Left cardiac atrium (tissue), 4 donors: ENCODE data around the gene ATP6V0E1. TPM values are rescaled to one million over a fixed set of nuclear protein-coding genes. Genes with fewer than 3 reads are reported as not detected.
"Not testable (repeated sequence)": the region's sequence is repeated elsewhere in the genome, so short reads cannot be mapped to it uniquely, and the experiment has no call there.

ENCODE experiments used
- ATAC-seq, 2 donors: fragments of 200-7000 bp; cut with Tn5 transposase; one replicate each; pipeline ENCODE4 v1.9.1; 2020; ENCODE audit warnings: mild to moderate bottlenecking in 2 of 2, moderate library complexity in 2 of 2
- DNase-seq: peaks from one replicate; pipeline ENCODE4 v3.0.0-alpha.2; 2020
- intact Hi-C, 2 donors: fragments of 100-400 bp; cut with DNase I; formaldehyde crosslinking; loops; one replicate each; pipeline versions ENCODE4 v1.14.1 to v1.15.1; 2022 to 2023
- total RNA-seq, 2 donors: library from RNA; stranded (reverse); fragmentation: NEBNext Ultra II Directional; extraction: Animal tissue kit (Norgen Biotek cat#: 25700); gene quantifications; one replicate each; pipeline ENCODE4 v1.2.1, GENCODE V29; 2021
- donor health status: DM: no; HTN: yes; CAD: no.
- donor health status: DM: no; HTN: yes; CAD: no; lungs with severe emphysema.
- donor health status: DM: yes; HTN: yes; CAD: no.
- donor health status: Dilated cardiomyopathy.

ATP6V0E1 gene
- total RNA-seq, 2 donors from 2014 or later = 204 to 208 TPM

DNA sequence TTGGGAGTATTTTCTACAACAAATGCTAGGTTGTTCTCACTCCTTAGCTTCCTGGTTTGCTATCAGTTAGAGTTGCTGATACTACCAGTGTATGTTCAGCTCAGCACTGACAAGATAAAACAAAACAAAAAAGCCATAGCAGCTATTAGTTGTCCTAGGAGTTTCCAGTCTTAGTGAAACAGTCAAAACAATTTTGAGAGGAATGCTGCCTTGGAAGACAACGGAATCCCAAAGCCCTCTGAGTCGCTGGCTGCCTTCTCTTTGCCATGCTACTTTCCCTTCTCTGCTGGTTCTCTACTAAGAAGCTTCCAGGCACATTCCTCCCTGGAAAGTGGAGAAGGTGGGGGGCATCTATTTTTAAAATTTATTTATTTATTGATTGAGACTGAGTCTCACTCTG is 67.2 kb downstream of the ATP6V0E1 start:
- DNase-seq (no peak), ATAC-seq (no peak)
- intact Hi-C loops = no loop called here

DNA sequence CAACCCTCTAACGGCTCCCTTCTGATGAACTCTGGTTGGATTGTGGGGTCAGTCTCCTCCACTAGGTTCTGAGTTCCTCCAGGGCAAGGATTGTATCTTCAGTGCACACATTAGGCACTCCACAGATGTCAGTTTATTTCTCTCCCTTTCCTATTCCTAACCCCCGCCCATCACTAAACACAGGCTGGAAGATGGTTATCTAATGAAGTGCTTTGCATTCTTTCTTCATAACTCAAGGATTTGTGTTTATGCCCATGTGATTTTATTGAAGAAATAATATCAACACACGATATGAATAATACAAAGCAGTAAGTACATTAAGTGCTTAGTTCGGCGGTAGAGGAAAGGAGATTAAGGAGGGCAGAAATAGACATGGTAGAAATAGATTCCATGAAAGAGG is 68.2 kb downstream of the ATP6V0E1 start:
- intact Hi-C loops = no loop called here
- DNase-seq (no peak), ATAC-seq (no peak)

DNA sequence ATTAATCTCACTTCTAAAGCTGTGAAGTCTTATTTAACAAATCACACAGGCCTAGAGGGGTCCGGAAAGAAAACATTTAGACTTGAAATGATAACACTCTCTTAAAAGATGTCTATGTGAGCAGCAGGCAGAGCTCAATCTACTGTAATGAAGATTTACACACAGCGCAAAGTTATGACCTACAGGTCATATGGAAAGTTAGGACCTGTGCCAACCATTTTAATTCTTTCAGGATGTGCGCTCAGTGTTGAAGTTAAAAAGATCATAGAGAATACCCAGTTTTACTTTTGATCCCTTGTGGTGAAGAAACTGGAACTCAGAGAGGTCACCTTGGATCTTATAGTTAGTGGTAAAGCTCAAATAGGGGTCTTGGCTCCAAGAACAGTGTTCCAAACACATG is 69.5 kb downstream of the ATP6V0E1 start:
- ATAC-seq (no peak), DNase-seq (no peak)
- intact Hi-C loops = no loop called here

DNA sequence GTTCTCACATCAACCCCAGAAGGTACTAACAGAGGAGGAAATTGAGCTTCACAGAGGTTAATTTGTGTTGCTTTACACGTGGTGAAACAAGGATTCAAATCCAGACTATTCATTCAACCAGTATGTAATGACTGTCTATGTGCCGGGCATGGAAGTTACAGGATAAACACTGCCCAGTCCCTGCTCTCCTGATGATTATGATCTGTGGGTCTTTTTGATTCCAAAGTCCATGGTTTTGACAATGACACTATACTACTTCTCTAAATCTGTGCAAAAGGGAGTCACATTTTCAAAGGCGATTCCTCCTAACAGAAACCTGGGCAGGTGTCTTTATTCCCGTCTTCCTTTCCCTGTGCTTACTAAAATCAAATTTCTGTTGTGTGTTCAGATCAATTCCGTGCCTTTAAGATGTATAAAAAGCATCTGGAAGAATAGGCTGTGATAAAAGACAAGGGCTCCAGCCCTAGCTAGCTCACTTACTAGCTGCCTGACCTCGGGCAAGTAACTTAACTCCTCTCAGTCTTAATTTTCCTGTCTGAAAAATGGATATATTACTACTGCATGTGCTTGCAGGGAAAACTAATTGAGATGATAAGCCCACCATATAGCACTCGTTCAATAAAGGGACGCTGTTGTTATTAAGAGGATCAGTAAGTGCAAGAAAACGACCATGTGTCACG is 71.6 kb downstream of the ATP6V0E1 start:
- DNase-seq = no peak
- ATAC-seq = no peak
- intact Hi-C loops = no loop called here

DNA sequence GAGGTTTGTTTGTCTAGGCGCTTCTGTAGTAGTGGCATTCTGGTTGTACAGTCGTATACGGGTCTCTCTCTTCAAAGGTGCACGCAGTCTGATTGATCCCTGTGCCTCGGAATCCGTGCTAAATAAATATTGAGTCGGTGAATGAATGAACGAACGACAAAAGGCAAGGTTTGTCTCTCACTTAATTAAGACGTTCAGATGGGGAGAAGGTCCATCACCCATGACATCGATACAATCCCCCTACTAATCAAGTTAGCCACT is 72.1 kb downstream of the ATP6V0E1 start:
- no peak for ATAC-seq
- intact Hi-C loops = no loop called here
- no peak for DNase-seq

DNA sequence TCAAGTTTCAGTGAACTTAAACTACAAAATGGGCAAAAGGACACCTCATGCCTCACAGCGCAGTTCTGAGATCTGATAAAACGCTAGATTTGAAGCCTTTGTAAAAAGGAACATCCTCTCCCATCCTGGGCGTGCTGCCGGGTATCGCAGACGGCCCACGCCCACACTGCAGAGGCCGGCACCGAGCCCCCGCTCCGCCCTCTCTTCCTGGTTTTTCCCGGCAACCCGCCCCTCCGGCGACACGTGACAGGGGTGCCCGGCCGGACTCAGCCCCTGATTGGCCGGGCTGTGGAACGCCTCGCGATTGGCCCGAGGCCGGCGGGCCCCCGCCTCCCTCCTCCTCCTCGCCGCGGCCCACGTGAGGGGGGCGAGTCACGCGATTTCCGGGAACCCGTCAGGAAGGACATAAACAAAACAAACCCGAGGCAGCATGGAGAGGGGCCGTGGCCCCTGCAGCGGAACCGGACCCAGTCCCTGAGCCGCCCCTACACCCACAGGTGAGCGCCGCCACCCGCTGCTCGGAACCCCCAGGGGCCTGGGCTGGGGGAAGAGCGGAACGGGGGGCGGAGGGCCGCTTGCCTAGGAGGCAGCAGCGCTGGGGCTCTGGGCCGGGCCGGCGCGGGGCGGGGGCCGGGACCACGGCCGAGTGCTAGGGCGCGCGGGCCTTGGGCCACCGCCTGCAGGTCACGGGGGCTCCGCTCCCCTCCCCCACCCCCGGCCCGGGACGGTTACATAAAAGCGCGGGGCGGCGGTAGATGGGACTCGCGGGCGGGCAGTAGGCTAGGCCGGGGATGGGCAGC is 72.6 kb downstream of the ATP6V0E1 start, which contains the start of gene CREBRF:
Gene CREBRF (plus strand): TSS at position 370 of the 800 bp plus-strand sequence. CDS start 24,424 bp downstream, outside the sequence.
- peak; percentile 92 to 94 for ATAC-seq
- DNase-seq = peak; percentile 98
- intact Hi-C loops = no loop called here

DNA sequence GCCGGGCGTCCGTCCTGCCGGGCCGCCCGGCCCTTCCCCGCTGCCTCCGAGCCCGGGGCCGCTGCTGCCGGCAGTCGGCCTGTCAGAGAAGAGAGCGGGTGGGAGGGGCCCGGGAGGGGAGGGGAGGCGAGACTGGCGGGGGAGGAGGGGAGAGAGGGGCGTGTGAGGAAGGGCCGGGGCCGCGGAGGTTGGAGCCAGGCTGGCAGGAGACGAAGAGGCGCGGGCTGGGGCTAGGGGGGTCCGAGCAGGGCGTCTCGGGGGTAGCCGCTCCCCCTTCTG is 73.2 kb downstream of the ATP6V0E1 start:
- peak; percentile 78 to 85 for ATAC-seq
- intact Hi-C loops = no loop called here

DNA sequence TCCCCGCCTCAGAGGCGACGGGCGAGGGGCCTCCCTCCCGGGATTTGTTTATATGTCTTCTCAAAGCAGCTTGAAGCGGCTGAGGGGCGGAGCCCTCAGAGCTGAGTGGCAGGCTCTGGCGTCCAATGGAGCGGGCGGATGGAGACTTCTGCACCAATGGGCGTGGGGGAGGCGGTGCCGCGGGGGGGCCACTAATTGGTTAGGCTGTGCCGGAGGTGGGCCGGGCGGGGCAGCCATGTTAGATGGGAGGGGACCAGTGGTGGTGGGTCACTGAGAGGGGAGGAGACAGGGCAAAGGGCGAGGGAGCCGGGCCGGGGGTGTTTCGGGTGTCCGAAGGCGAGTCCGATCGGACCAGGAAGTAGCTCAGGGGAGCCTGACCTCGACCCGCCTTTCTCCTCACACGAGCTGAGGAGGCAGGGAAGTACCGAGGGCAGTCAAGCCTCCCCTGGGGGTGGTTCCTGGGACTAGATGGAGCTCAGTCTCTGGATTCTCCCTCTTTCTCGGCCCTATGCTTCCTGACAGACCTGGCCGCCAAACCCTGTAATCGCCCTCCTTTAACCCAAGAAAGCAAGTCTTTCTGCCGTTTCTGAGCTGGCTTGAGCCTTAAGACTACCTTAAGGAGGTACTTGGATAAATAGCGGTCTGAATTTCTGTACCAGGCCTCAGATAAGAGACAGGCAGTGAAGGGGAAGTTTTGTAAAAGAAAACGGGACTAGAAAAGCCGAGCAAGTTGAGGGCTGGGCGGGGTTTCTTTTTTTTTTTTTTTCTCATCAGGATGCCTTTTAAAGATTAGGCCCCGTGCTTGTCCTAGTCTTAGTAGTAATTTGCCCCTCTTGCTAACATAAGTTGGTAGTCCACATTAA is 73.7 kb downstream of the ATP6V0E1 start:
- DNase-seq = peak; percentile 100
- intact Hi-C loops = no loop called here
- ATAC-seq = peak; percentile 96 to 97

More for the DNA sequence above, 73.2 kb downstream of the ATP6V0E1 start:
- DNase-seq = no peak

DNA sequence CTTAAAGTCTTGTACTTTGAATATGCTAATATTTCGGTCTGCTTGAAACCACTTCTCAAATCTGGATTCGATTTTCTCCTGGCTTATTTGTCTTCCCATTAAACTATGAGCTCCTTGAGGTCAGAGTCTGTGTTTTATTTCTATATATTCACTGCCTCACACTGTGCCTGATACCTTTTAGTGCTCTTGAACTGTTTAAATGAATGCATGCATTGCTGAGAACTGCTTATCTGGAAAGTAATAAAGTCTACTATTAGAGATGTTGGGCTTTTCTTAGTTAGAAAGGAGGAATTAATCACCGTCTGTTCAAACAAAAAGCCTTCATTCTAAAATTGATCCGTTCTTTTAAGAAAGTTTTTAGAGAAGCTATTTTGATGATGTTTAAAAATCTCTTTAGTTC is 78.6 kb downstream of the ATP6V0E1 start:
- intact Hi-C loops = no loop called here
- no peak for DNase-seq
- no peak for ATAC-seq

DNA sequence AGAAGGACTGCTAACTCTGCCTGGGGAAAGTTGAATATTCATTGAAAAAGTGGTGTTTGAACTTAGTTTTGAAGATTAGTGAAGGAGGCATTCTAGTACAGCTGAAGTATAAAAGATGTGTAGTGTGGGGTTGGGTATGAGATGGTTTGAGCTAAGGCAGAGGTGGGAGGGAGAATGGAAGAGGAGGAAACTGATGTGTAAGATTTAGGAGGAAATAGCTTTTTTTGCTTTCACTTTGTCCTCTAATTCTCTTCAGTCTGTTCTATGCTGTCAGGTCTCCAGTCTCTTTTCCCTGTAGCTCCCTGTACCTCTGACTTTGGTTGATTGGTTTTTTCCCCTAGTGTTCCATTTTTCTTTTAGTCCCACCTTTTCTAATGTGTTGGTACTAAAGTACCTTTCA is 81.6 kb downstream of the ATP6V0E1 start:
- DNase-seq = no peak
- intact Hi-C loops = no loop called here
- ATAC-seq = no peak

DNA sequence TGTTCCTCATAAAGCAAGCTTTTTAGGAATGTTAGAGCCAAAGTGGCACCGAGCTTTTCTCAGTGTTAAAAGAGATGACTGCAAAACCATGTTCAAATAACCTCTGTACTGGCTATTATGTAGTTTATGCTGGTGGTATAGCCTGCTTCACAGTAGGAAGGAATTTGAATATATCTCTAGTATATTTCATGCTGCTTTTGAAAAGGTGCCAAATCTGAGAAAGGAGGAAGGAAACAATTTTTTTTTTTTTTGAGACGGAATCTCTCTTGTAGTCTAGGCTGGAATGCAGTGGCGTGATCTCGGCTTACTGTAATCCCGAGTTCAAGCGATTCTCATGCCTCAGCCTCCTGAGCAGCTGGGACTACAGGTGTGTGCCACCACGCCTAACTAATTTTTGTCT is 86.1 kb downstream of the ATP6V0E1 start:
- no peak for ATAC-seq
- DNase-seq = no peak
- intact Hi-C loops = no loop called here

DNA sequence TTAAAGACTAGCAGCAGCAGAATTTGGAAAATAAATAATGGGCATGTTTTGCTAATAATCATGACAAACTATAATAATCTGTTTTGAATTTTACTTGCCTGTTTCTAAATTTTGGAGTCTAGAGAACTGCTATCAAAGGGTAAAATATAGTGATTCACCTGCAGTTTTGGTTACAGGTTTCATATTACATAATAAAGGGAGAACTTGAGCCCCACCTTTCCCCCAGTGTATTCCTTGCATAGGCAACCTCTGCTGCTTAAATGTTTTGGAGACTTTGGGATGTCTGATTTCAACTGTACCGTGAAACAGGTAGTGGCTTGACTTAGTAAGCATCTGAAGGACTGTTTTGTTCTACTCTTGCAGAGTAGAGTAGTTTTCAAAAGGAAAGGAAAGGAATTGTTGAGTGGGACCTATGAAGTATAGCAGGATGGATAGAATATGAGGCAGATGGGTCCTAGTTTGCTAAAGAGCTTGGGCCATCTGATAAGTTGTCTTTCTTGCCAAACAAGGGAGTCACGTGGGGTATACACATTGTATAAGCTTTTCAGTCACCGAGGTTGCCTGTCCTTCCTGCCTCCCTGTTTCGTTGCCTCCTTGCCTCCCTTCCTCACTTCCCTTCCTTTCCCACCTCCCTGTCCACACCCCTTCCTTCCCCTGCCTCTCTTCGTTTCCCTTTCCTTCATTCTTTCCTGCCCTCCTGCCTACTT is 91.7 kb downstream of the ATP6V0E1 start:
- intact Hi-C loops = no loop called here
- ATAC-seq (no peak), DNase-seq (no peak)

DNA sequence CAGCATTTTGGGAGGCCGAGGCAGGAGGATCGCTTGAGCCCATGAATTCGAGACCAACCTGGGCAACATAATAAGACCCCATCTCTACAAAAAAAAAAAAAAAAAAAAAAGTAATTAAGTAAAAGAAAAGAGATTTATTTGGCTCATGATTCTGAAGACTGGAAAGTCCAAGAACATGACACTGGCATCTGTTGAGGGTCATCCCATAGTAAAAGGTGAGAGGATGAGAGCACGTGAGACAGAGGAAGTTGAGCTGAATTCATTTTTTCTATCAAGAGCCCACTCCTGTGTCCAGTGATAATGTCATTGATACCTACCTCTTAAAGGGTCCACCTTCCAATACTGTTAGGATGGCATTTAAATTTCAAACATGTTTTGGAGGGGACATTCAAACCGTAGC is 92.4 kb downstream of the ATP6V0E1 start:
- DNase-seq (no peak), ATAC-seq (no peak)
- intact Hi-C loops = no loop called here

DNA sequence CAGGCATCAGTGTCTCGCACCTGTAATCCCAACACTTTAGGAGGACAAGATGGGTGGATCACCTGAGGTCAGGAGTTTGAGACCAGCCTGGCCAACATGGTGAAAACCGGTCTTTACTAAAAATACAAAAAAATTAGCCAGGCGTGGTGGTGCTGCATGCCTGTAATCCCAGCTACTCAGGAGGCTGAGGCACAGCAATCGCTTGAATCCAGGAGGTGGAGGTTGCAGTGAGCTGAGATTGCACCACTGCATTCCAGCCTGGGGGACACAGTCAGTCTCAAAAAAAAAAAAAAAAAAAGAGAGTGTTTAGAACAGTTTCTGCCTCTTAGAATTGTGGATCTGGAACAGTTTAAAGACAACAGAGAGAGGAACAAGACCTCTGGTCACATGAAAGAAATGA is 92.9 kb downstream of the ATP6V0E1 start:
- intact Hi-C loops, ATAC-seq, DNase-seq: not testable (repeated sequence)

DNA sequence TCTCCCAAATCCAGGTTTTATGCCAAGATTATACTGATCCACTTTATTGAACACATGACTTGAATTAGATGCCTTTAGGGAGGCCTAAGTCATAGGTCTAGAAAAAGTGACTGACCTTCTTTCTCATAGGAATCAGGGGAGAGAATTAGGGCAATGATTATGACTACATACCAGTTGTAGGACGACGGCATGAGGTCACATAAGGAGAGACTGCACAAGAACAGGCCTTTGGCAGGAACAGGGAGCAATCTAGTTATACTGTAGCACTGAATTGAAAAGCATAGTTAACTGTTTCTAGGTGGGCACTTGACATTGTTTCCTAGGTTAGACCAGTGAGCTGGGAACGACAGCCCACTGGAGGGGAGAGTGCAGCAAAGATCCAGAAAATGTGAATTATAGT is 95.3 kb downstream of the ATP6V0E1 start:
- ATAC-seq (peak in 1 of 2 donors; percentile 25), DNase-seq (no peak)
- intact Hi-C loops = no loop called here

Other genes with a start within 250 kb of the ATP6V0E1 start
- gene DUSP1, start 212.6 kb upstream of the ATP6V0E1 start, total RNA-seq = 100 to 1,000 TPM; 126 to 228 TPM
- gene ERGIC1, start 149.5 kb upstream of the ATP6V0E1 start, total RNA-seq = 10 to 100 TPM; 77.3 to 90.8 TPM
- gene RPL26L1, start 24.3 kb upstream of the ATP6V0E1 start, total RNA-seq = 10 to 100 TPM; 22.4 to 22.6 TPM
- gene CREBRF, start 72.6 kb downstream of the ATP6V0E1 start, total RNA-seq = 10 to 100 TPM; 13.2 to 23.9 TPM
- 10 to 100 TPM; 11.0 to 12.5 TPM for gene BNIP1, start 160.8 kb downstream of the ATP6V0E1 start, total RNA-seq